ENCODE measurements around the gene RAB3A.

DNA sequence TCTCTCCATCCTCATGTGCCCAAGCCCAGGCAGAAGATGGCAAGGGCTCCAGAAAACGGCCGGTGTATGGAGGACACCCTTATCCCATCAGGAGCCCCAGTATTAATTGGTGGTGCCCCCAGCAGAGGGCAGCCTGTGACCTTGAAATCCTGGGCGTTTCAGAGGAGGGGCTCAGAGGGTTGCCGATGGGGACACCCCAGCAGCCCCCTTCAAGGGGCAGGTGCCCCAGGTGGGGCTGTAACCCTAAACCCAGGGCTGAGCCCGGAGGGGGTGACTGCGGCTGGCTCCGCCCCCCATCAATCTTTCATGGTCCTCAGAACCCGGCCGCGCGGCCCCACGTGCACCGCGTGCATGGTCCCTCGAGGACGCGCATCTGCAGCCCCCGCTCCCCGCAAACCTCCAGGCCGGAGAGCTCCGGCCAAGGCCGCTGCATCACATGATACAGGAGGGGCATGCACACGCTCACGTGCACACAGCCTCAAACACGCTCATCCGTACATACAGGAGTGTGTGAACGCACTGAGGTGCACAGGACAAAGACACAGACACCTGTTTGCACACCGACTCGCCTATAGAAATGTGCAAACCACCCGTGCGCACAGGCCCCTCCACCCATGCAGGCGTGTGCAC lies 949 bp downstream of the RAB3A start:
- TF ChIP-seq, protein P1, sequence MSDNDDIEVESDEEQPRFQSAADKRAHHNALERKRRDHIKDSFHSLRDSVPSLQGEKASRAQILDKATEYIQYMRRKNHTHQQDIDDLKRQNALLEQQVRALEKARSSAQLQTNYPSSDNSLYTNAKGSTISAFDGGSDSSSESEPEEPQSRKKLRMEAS (IDR thresholded peaks at IDR 0.05), result peak; percentile 64; the same call in 1 of the 2 replicates
- TF ChIP-seq CTCF (IDR thresholded peaks at IDR 0.05) (peak; percentile 27), HDAC2 (IDR thresholded peaks at IDR 0.05) (no peak), MAZ (IDR thresholded peaks at IDR 0.05; ENCODE audit: borderline replicate concordance, low read depth, low read length) (no peak), KDM5A (IDR thresholded peaks at IDR 0.05) (no peak), TFCP2L1 (CRISPR knock-in tag; IDR thresholded peaks at IDR 0.05) (no peak), CHD2 (IDR thresholded peaks at IDR 0.05; ENCODE audit: low read length, partially characterized antibody) (no peak), HOXB13 (CRISPR knock-in tag; IDR thresholded peaks at IDR 0.05; ENCODE audit: low read depth) (no peak), POLR2A (IDR thresholded peaks at IDR 0.05; ENCODE audit: low read length) (no peak), CEBPB (IDR thresholded peaks at IDR 0.05) (no peak), EP300 (IDR thresholded peaks at IDR 0.05) (no peak)
- TF ChIP-seq, protein P2, sequence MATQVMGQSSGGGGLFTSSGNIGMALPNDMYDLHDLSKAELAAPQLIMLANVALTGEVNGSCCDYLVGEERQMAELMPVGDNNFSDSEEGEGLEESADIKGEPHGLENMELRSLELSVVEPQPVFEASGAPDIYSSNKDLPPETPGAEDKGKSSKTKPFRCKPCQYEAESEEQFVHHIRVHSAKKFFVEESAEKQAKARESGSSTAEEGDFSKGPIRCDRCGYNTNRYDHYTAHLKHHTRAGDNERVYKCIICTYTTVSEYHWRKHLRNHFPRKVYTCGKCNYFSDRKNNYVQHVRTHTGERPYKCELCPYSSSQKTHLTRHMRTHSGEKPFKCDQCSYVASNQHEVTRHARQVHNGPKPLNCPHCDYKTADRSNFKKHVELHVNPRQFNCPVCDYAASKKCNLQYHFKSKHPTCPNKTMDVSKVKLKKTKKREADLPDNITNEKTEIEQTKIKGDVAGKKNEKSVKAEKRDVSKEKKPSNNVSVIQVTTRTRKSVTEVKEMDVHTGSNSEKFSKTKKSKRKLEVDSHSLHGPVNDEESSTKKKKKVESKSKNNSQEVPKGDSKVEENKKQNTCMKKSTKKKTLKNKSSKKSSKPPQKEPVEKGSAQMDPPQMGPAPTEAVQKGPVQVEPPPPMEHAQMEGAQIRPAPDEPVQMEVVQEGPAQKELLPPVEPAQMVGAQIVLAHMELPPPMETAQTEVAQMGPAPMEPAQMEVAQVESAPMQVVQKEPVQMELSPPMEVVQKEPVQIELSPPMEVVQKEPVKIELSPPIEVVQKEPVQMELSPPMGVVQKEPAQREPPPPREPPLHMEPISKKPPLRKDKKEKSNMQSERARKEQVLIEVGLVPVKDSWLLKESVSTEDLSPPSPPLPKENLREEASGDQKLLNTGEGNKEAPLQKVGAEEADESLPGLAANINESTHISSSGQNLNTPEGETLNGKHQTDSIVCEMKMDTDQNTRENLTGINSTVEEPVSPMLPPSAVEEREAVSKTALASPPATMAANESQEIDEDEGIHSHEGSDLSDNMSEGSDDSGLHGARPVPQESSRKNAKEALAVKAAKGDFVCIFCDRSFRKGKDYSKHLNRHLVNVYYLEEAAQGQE (IDR thresholded peaks at IDR 0.05), result no peak

Measured in A549 (cell line).